CD8-positive, alpha-beta memory T cell (primary cell): ENCODE measurements around the gene SIL1. TPM values are rescaled to one million over a fixed set of nuclear protein-coding genes. Genes with fewer than 3 reads are reported as not detected.
"Not testable (repeated sequence)": the region's sequence is repeated elsewhere in the genome, so short reads cannot be mapped to it uniquely, and the experiment has no call there.

ENCODE experiments used
- CTCF ChIA-PET: fragments of 350-600 bp; sonication (Branson Sonifier 250); formaldehyde crosslinking; loops from one replicate; lab custom pipeline; 2021; ENCODE audit warnings: antibody characterized with exemption; lab: Charles Lee
- POLR2A ChIA-PET: fragments of 350-600 bp; sonication (Branson Sonifier 250); formaldehyde crosslinking; loops from one replicate; lab custom pipeline; 2021; ENCODE audit warnings: antibody characterized with exemption; lab: Charles Lee
- DNase-seq, 5 donors: peaks; one replicate each; pipeline versions ENCODE4 v3.0.0 to v3.0.0-alpha.2; 2020 to 2022; ENCODE audit warnings: mixed read lengths in 1 of 5
- H3K27ac ChIP-seq: one replicate; pipeline ENCODE4 v1.7.0; 2013; ENCODE audit warnings: low read depth, mild to moderate bottlenecking, low read length, moderate library complexity
- H3K27me3 ChIP-seq: 2 replicates; pipeline ENCODE4 v1.7.0; 2013; ENCODE audit warnings: low read length, mild to moderate bottlenecking; ENCODE audit not compliant: insufficient read depth, poor library complexity, severe bottlenecking
- H3K36me3 ChIP-seq: 2 replicates; pipeline ENCODE4 v1.7.0; 2013; ENCODE audit warnings: mild to moderate bottlenecking, low read length, moderate library complexity; ENCODE audit not compliant: insufficient read depth
- H3K4me1 ChIP-seq: 2 replicates; pipeline ENCODE4 v1.7.0; 2013; ENCODE audit warnings: mild to moderate bottlenecking, low read length, moderate library complexity; ENCODE audit not compliant: insufficient read depth
- H3K4me3 ChIP-seq: 2 replicates; pipeline ENCODE4 v1.7.0; 2013; ENCODE audit warnings: mild to moderate bottlenecking, low read length
- H3K9me3 ChIP-seq: 2 replicates; pipeline ENCODE4 v1.7.0; 2013; ENCODE audit warnings: mild to moderate bottlenecking, low read length
- H3K27ac Mint-ChIP-seq, 8 donors: one replicate each; pipeline ENCODE4 v1.8.0; 2020 to 2021; ENCODE audit warnings: mixed read lengths in 8 of 8, mild to moderate bottlenecking in 6 of 8, inconsistent platforms in 3 of 8, moderate library complexity in 3 of 8
- H3K27me3 Mint-ChIP-seq, 2 donors: one replicate each; pipeline ENCODE4 v1.8.0; 2020 to 2021; ENCODE audit warnings: mixed read lengths in 2 of 2, mild to moderate bottlenecking in 1 of 2, moderate library complexity in 1 of 2
- H3K36me3 Mint-ChIP-seq, 3 donors: one replicate each; pipeline ENCODE4 v1.8.0; 2020 to 2021; ENCODE audit warnings: mixed read lengths in 3 of 3, inconsistent platforms in 1 of 3, mild to moderate bottlenecking in 1 of 3
- H3K4me1 Mint-ChIP-seq, 3 donors: one replicate each; pipeline ENCODE4 v1.8.0; 2020 to 2021; ENCODE audit warnings: mixed read lengths in 3 of 3, inconsistent platforms in 1 of 3, mild to moderate bottlenecking in 1 of 3
- H3K4me3 Mint-ChIP-seq, 7 donors: one replicate each; pipeline ENCODE4 v1.8.0; 2020 to 2021; ENCODE audit warnings: mixed read lengths in 7 of 7, mild to moderate bottlenecking in 6 of 7, moderate library complexity in 4 of 7, inconsistent platforms in 2 of 7
- H3K9me3 Mint-ChIP-seq, 5 donors: one replicate each; pipeline ENCODE4 v1.8.0; 2020 to 2022; ENCODE audit warnings: mixed read lengths in 5 of 5, mild to moderate bottlenecking in 3 of 5, moderate library complexity in 2 of 5, inconsistent platforms in 1 of 5
- polyA plus RNA-seq: library from polyadenylated mRNA; unstranded; fragments of 300-500 nt; fragmentation: Illumina TruSeq; gene quantifications from one replicate; pipeline ENCODE4 v1.2.3, GENCODE V29; 2021
- total RNA-seq, 2 experiments: library from RNA; stranded (reverse); gene quantifications; one replicate each; pipeline ENCODE4 v1.2.3, GENCODE V29; 2021

Gene SIL1
- total and polyA plus RNA-seq, 3 experiments from 2014 or later, result 15.0 to 27.5 (median 26.6) TPM

DNA sequence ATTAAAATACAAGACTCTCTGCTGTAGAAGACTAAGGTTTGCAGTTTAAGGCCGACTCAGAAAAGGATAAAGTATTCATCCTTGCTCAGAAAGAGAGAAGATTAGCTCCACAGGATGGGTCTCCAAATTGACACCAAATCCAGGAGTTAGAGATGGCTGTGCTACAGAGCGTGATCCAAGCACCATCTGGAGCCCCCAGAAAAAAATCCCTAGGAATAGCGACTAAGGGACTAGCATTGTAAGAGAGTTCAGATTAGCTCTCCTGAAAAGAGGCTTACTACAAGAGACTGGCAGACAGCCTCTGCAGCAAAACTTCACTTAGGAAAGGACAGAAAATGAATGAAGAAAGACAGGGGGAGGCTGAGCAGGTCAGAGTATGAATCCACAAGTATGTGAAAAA lies 3.7 kb downstream of the SIL1 start:
- no peaks in the 10 kb centered on the region for H3K27me3 Mint-ChIP-seq
- no peak overlapping the region for H3K27ac ChIP-seq

DNA sequence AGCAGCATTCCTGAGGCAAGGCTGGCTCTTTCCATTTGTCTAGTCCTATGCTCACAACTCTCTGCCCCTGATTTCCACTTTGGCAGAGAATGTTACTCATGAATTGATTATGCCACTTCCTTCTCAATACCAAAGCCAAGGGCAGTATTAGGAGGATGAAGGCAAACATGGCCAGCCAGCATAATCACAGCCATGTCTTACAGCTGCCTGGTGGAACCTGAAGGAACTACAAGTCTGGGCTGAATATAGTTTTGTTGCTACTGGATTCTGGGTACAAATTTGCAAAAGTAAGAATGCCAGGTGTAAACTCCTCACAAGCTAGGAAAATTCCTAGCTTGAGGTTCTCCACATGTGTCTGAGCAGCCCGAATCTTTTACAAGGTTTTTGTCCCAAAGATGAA lies 4.2 kb downstream of the SIL1 start:
- Histone ChIP-seq H3K9me3 (no peaks in the 10 kb centered on the region), H3K27me3 (no peaks in the 10 kb centered on the region), H3K4me1 (peaks cover 6% of the 10 kb centered on the region), H3K36me3 (no peaks in the 10 kb centered on the region), H3K4me3 (no peak overlapping the region), H3K27ac (no peak overlapping the region)
- Mint-ChIP-seq H3K27me3 (no peaks in the 10 kb centered on the region), H3K4me3 (peak overlapping the region in 1 of 7 donors; percentile 73), H3K4me1 (peaks cover 17 to 46% (median 38%) of the 10 kb centered on the region in 3 donors), H3K9me3 (no peaks in the 10 kb centered on the region), H3K36me3 (peaks cover 0 to 12% (median 7%) of the 10 kb centered on the region in 3 donors), H3K27ac (peak overlapping the region in 3 of 8 donors; percentile 43 to 57 (median 47))
- no peak for DNase-seq
- CTCF ChIA-PET, result interaction anchor here (1.0 kb wide), 1 partner anchor 9 kb away, joined by 5 read pairs; no protein-coding TSS in a partner anchor
- POLR2A ChIA-PET, result no interaction called here

More for the DNA sequence above, 3.7 kb downstream of the SIL1 start:
- Histone ChIP-seq H3K27me3 (no peaks in the 10 kb centered on the region), H3K4me3 (no peak overlapping the region), H3K36me3 (no peaks in the 10 kb centered on the region), H3K4me1 (peaks cover 6% of the 10 kb centered on the region), H3K9me3 (no peaks in the 10 kb centered on the region)
- DNase-seq, result no peak
- H3K9me3 Mint-ChIP-seq, result no peaks in the 10 kb centered on the region
- peaks cover 17 to 47% (median 38%) of the 10 kb centered on the region in 3 donors for H3K4me1 Mint-ChIP-seq
- H3K4me3 Mint-ChIP-seq, result peak overlapping the region in 2 of 7 donors; percentile 25 to 73
- ChIA-PET CTCF (interaction anchor here (1.0 kb wide), 1 partner anchor 9 kb away, joined by 5 read pairs; no protein-coding TSS in a partner anchor), POLR2A (no interaction called here)
- H3K36me3 Mint-ChIP-seq, result peaks cover 0 to 12% (median 7%) of the 10 kb centered on the region in 3 donors
- H3K27ac Mint-ChIP-seq, result peak overlapping the region in 4 of 8 donors; percentile 13 to 57 (median 32)

DNA sequence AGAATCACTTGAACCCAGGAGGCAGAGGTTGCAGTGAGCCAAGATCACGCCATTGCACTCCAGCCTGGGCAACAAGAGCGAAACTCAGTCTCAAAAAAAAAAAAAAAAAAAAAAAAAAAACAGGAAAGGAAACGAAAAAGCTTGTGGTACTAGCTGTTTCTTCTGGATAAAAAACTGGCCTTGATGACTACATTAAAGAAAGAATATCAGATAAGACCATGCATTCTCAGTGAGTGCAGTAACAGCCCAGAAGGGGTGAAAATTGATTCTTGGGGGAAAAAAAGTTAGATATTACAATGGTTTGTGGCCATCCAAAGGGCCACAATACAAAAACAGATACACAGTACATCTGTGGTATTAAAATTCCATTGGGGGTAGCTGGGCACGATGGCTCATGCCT lies 5.3 kb downstream of the SIL1 start:
- CTCF ChIA-PET, H3K4me3 Mint-ChIP-seq, POLR2A ChIA-PET, H3K27me3 ChIP-seq, H3K27ac ChIP-seq, H3K36me3 ChIP-seq, H3K9me3 ChIP-seq, DNase-seq, H3K9me3 Mint-ChIP-seq, H3K27me3 Mint-ChIP-seq, H3K4me1 ChIP-seq, H3K4me3 ChIP-seq: not testable (repeated sequence)
- H3K4me1 Mint-ChIP-seq, result peaks cover 16 to 41% (median 34%) of the 10 kb centered on the region in 3 donors
- peaks cover 0 to 11% (median 7%) of the 10 kb centered on the region in 3 donors for H3K36me3 Mint-ChIP-seq
- H3K27ac Mint-ChIP-seq, result peak overlapping the region in 3 of 8 donors; percentile 23 to 57 (median 47)

DNA sequence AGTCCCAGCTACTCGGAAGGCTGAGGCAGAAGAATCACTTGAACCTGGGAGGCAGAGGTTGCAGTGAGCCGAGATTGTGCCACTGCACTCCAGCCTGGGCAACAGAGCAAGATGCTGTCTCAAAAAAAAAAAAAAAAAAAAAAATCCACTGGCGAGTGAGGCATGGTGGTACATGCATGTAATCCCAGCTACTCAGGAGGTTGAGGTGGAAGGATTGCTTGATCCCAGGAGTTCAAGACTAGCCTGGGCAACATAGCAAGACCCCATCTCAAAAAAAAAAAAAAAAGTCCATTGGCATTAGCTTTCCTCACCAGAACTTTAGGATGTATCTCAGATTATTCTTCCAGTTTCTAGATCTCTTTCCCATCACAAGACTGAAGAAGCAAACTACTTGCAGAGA lies 6.2 kb downstream of the SIL1 start:
- H3K27ac ChIP-seq, H3K27me3 ChIP-seq, H3K4me1 ChIP-seq, CTCF ChIA-PET, POLR2A ChIA-PET, H3K27me3 Mint-ChIP-seq, H3K9me3 ChIP-seq, DNase-seq, H3K9me3 Mint-ChIP-seq, H3K36me3 ChIP-seq, H3K4me3 Mint-ChIP-seq, H3K4me3 ChIP-seq: not testable (repeated sequence)
- H3K4me1 Mint-ChIP-seq, result peaks cover 9 to 32% (median 24%) of the 10 kb centered on the region in 3 donors
- H3K36me3 Mint-ChIP-seq, result peaks cover 0 to 14% (median 8%) of the 10 kb centered on the region in 3 donors
- peak overlapping the region in 2 of 8 donors; percentile 8 to 19 for H3K27ac Mint-ChIP-seq

- ChIA-PET POLR2A (no interaction called here), CTCF (no interaction called here)
- H3K27ac Mint-ChIP-seq, result no peak overlapping the region
These were observed 8.0 kb downstream of the SIL1 start for GRCh38 chr5:139190125-139190524.

DNA sequence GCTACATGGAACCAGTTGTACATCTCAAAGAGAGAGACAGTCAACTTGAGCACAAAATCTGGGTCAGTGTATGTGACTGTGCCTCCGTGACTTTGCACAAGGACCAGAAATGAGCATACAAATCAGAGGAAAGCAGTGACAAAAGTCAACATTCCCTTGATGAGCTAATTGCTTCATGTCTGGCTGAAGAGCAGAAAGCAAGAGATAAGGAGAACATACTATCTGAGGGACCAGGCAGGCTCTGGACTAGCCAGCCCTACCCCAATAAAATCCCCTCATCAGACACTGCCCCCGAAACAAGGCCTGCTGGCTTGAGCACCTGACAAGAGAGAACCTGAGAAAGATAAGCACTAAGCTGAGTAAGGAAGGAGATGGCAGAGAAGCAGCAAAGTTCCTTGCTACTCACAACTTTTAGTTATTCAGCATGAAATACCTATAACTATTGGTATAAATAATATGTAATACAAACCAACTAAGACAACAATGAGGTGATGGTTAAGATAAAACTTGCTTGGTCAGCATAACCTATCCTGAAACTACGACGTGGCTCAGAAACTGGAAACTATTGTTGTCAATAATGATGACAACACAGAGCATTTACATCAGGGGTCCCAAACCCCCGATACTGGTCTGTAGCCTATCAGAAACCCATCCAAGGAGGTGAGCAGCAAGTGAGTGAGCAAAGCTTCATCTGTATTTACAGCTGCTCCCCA lies 9.5 kb downstream of the SIL1 start:
- H3K27ac ChIP-seq, result no peak overlapping the region
- POLR2A ChIA-PET, result no interaction called here
- no peaks in the 10 kb centered on the region for H3K4me1 ChIP-seq
- no peak for DNase-seq
- H3K9me3 ChIP-seq, result no peaks in the 10 kb centered on the region
- H3K36me3 ChIP-seq, result no peaks in the 10 kb centered on the region
- Mint-ChIP-seq H3K4me1 (peaks cover 3 to 16% (median 13%) of the 10 kb centered on the region in 3 donors), H3K4me3 (no peak overlapping the region), H3K27ac (no peak overlapping the region), H3K27me3 (no peaks in the 10 kb centered on the region), H3K36me3 (peaks cover 0 to 19% (median 12%) of the 10 kb centered on the region in 3 donors), H3K9me3 (no peaks in the 10 kb centered on the region)
- CTCF ChIA-PET, result no interaction called here
- H3K27me3 ChIP-seq, result no peaks in the 10 kb centered on the region
- no peak overlapping the region for H3K4me3 ChIP-seq

More at GRCh38 chr5:139190125-139190524, 8.0 kb downstream of the SIL1 start:
- DNase-seq, result no peak
- Mint-ChIP-seq H3K36me3 (peaks cover 0 to 20% (median 15%) of the 10 kb centered on the region in 3 donors), H3K9me3 (no peaks in the 10 kb centered on the region), H3K4me1 (peaks cover 3 to 23% (median 18%) of the 10 kb centered on the region in 3 donors), H3K27me3 (no peaks in the 10 kb centered on the region), H3K4me3 (no peak overlapping the region)
- Histone ChIP-seq H3K4me3 (no peak overlapping the region), H3K36me3 (no peaks in the 10 kb centered on the region), H3K27ac (no peak overlapping the region), H3K9me3 (no peaks in the 10 kb centered on the region), H3K4me1 (no peaks in the 10 kb centered on the region), H3K27me3 (no peaks in the 10 kb centered on the region)

GRCh38 chr5:139186752-139187326 lies 11.3 kb downstream of the SIL1 start:
- H3K27ac Mint-ChIP-seq, result no peak overlapping the region
- no peaks in the 10 kb centered on the region for H3K27me3 ChIP-seq
- no peak overlapping the region for H3K4me3 Mint-ChIP-seq
- H3K36me3 ChIP-seq, result no peaks in the 10 kb centered on the region
- CTCF ChIA-PET, result no interaction called here
- peaks cover 3 to 8% (median 7%) of the 10 kb centered on the region in 3 donors for H3K4me1 Mint-ChIP-seq
- peaks cover 0 to 14% (median 10%) of the 10 kb centered on the region in 3 donors for H3K36me3 Mint-ChIP-seq
- H3K9me3 ChIP-seq, result no peaks in the 10 kb centered on the region
- POLR2A ChIA-PET, result no interaction called here
- H3K27me3 Mint-ChIP-seq, result no peaks in the 10 kb centered on the region
- H3K9me3 Mint-ChIP-seq, result no peaks in the 10 kb centered on the region
- no peak overlapping the region for H3K27ac ChIP-seq
- no peaks in the 10 kb centered on the region for H3K4me1 ChIP-seq
- H3K4me3 ChIP-seq, result no peak overlapping the region
- DNase-seq, result no peak

DNA sequence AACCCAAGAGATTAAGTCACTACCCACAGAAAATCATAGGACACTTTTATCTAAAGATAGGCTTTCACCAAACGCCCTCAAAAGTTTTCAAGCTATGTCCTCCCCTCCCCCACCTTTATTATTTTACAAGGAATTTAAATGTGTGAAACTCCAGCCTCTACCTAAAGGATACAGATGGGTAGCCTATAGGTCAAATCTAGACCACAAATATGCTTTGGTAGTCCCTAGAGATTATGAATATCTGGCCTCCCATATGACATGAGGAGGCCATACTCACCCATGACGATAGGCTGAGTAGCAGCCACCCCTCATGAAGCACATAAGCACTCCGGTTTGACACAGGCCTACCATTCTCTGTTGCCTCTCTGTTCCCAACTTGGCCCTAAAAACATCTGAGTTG lies 11.9 kb downstream of the SIL1 start:
- POLR2A ChIA-PET, result no interaction called here

More for the DNA sequence above, 11.9 kb downstream of the SIL1 start:
- peak overlapping the region in 1 of 8 donors; percentile 9 for H3K27ac Mint-ChIP-seq
- H3K4me1 ChIP-seq, result no peaks in the 10 kb centered on the region
- H3K9me3 ChIP-seq, result no peaks in the 10 kb centered on the region
- DNase-seq, result no peak
- no peak overlapping the region for H3K4me3 ChIP-seq
- H3K27me3 ChIP-seq, result no peaks in the 10 kb centered on the region
- H3K36me3 ChIP-seq, result no peaks in the 10 kb centered on the region
- no peaks in the 10 kb centered on the region for H3K27me3 Mint-ChIP-seq
- H3K27ac ChIP-seq, result no peak overlapping the region
- peaks cover 0 to 14% (median 10%) of the 10 kb centered on the region in 3 donors for H3K36me3 Mint-ChIP-seq
- peaks cover 3 to 8% (median 7%) of the 10 kb centered on the region in 3 donors for H3K4me1 Mint-ChIP-seq
- CTCF ChIA-PET, result interaction anchor here (1.0 kb wide), 1 partner anchor 29 kb away, joined by 3 read pairs; no protein-coding TSS in a partner anchor
- no peak overlapping the region for H3K4me3 Mint-ChIP-seq
- no peaks in the 10 kb centered on the region for H3K9me3 Mint-ChIP-seq
